Lower leg skin (tissue), 3 donors: ENCODE data around the gene WDR74.

Experiments
- CTCF ChIP-seq, 3 donors: fragments of 450-650 bp; IDR thresholded peaks; one replicate each; pipeline ENCODE4 v1.5.1; 2016; ENCODE audit warnings: antibody characterized with exemption in 3 of 3, mild to moderate bottlenecking in 3 of 3, moderate library complexity in 2 of 3
- POLR2A ChIP-seq, 2 donors: fragments of 450-650 bp; IDR thresholded peaks; one replicate each; pipeline ENCODE4 v1.6.1; 2016 to 2017; ENCODE audit warnings: antibody characterized with exemption in 2 of 2, mild to moderate bottlenecking in 1 of 2, moderate library complexity in 1 of 2

GRCh38 chr11:62792202-62792575 is 47.2 kb downstream of the WDR74 start:
- TF ChIP-seq CTCF (IDR thresholded peaks at IDR 0.05) (no peak), POLR2A (IDR thresholded peaks at IDR 0.05) (no peak)
